HG02852 (cell line): ENCODE measurements around the gene ST6GALNAC2.

ENCODE experiments used
- ATAC-seq: cut with Tn5 transposase; IDR thresholded peaks from one replicate; pipeline ENCODE4 v1.9.1; 2021; ENCODE audit warnings: mild to moderate bottlenecking, moderate library complexity; ENCODE audit not compliant: unreplicated experiment

Gene ST6GALNAC2

DNA sequence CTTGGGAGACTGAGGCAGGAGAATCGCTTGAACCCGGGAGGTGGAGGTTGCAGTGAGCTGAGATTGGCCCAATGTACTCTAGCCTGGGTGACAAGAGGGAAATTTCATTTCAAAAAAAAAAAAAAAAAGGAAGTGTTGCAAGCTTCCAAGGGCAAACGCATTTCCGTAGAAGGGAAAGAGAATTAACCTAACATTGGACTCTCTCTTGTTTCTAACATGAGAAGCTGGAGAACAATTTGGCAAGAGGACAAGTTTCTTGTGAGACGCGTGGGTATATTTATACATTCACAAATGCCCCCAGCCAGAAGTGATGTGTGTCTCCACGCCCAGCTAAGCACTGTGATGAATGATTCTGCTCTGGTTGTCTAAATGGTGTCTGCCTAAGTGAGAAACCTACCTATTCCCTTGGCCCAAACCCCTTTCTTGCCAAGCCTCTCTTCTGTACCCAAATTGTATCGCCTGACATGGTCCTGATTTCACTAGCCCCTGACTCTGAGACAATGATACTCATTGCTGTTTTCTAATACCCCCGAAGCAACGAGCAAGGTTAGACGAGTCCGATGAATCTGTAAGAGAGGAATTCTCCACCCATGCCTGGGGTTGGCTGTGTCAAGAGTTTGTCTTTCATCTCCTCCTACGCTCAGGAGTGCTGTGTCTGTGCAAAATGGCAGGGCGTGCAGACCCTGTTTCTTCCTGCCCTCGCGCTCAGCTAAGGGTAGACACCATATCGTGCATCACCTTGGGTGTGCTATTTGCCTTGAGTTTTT lies 14.2 kb upstream of the ST6GALNAC2 start:
- no peak for ATAC-seq

DNA sequence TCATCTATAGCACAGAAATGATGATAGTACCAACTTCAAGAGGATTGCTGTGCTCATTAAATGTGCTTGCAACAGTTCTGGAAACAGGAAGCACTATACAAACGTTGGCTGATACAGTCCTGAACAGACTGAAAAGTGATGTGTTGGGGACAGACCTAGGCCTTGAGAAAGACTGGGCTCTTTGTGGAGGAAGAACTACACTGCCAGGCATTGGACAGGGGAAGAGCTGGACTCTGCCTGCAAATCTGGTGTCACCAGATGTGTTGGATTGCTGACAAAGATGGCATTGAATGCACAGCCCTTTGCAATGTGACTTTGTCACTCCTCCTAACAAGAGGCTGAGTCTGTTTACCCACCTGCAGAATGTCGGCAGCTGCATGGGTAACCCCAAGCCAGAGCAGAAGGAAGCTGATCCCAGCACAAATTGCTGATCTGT lies 12.4 kb upstream of the ST6GALNAC2 start:
- ATAC-seq: no peak

DNA sequence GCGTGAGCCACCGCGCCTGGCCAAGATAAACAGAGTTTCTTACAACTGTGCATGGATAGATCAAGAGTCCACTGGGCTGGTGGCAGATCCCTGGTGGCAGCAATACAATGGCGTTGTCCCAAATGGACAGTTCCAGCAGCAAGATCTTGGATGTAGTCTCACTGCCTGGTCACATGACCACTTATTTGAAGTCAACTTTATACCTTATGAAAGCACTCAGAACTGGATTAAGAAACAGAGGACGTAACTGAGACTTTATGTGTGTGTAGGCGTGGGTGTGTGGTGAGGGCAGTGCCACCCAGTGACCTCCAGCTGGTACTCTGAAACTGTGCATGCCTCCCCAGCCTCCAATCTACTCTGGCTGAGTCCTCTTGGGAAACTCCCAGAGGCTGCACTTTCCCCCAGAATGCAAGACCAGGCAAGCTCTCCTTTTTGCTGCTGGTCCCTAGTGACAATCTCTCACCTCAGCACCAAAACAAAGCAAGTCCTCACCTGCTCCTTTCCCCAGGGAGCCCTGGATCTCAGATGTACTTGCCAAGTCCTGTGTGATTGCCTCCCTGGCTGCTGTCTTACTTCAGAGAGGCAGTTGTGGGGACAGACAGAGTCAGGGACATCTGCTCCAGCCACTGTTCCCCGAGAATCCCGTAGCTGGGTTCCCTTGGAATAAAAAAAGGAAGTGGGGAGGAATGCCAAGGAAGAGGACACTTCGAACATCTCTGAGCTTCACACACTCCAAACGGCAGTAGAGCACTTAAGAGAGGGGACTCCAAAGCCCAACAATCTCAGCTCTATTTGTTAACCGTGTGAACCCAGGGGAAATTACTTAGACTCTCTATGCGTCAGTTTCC lies 11.7 kb upstream of the ST6GALNAC2 start:
- ATAC-seq: no peak

- ATAC-seq: no peak
Measured at GRCh38 chr17:76594690-76595089, 9.0 kb upstream of the ST6GALNAC2 start.

GRCh38 chr17:76593959-76594358 lies 8.3 kb upstream of the ST6GALNAC2 start:
- no peak for ATAC-seq

- ATAC-seq: no peak
Measured at GRCh38 chr17:76593384-76593826, 7.7 kb upstream of the ST6GALNAC2 start.

DNA sequence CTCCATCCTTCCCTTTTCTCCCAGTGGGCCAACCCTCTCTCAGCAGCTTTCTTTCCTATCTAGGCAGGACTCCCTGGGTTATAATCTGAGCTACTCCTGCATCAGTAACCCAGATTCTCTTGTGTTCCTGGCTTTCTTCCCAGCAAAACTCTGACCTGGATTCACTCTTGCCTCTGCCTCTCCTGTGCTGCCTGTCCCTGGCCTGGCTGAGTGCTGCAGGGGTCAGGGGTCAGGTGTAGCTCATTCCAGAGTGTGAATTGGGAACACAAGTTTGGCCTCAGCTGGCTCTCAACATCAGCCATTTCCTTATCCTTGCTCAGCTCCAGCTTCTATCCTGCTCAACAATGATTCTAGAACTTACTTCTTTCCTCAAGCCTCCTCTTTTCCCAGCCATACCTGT lies 2.5 kb upstream of the ST6GALNAC2 start:
- ATAC-seq: no peak

GRCh38 chr17:76586741-76587487 lies 1.3 kb upstream of the ST6GALNAC2 start:
- no peak for ATAC-seq

GRCh38 chr17:76585033-76585648 lies 519 bp downstream of the ST6GALNAC2 start:
- no peak for ATAC-seq

DNA sequence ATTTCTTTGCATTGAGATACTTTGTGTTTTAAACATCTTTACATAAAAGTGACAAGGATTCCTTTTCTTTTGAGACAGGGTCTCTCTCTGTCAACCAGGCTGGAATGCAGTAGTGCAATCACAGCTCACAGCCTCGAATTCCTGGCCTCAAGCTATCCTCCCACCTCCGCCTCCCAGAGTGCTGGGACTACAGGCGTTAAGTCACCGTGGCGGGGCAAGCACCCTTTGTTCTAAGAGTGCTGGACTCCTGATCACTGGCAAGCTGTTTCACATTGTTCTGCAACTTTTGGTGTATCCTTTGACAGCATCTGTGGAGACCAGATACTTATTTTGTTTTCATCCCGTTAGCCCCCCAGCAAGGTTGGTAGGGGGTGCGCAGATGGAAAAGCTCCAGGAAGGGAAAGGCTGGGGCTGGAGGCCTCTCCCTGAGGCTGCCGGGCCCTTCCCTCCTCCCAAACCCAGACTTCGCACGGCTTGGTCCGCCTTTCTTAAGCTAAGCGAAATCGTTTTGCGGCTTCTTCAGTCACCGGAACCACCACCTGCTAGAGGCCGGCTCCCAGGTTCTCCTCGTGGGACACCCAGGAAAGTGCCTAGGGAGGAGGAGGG lies 1.1 kb downstream of the ST6GALNAC2 start:
- ATAC-seq: no peak

GRCh38 chr17:76582660-76583059 lies 3.0 kb downstream of the ST6GALNAC2 start:
- ATAC-seq: no peak

GRCh38 chr17:76581515-76581914 lies 4.1 kb downstream of the ST6GALNAC2 start:
- ATAC-seq: no peak

GRCh38 chr17:76579281-76579680 lies 6.4 kb downstream of the ST6GALNAC2 start:
- ATAC-seq: no peak

GRCh38 chr17:76578376-76578775 lies 7.3 kb downstream of the ST6GALNAC2 start:
- no peak for ATAC-seq

GRCh38 chr17:76577876-76578275 lies 7.8 kb downstream of the ST6GALNAC2 start:
- no peak for ATAC-seq

DNA sequence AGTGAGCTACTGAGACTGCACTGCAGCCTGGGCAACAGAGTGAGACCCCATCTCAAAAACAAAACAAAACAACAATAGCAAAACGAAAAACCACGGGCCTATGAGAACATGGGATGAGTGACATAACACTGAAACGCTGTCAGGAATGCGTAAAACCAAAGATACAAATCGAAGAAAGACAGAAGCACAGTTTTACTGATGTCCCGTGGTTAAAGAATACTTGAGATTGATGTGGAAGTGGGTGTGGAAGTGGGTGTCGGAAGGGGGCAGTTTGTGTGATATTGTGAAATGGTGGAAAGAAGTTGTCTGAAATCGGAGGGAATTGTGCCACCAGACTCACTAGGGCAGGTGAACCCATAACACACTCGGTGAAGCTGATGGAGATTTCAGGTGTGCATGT lies 9.5 kb downstream of the ST6GALNAC2 start:
- no peak for ATAC-seq

DNA sequence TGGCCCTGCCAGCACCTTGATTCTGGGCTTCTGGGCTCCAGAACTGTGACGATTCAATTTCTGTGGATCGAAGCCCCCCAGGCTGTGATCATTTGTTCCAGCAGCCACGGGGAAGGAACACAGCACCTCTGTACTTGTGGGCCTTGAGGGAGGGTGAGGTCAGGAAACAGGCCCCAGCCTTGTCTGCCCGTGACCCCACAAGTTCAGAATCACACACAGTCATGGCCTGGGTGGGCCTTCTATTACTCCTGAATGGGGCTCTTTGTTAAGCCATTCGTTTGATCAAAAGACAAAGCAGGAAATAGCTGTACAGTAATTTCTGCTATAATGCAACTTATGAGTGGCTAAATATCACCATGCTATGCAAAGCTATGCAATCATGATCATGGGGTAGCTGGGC lies 10.1 kb downstream of the ST6GALNAC2 start:
- ATAC-seq: no peak

DNA sequence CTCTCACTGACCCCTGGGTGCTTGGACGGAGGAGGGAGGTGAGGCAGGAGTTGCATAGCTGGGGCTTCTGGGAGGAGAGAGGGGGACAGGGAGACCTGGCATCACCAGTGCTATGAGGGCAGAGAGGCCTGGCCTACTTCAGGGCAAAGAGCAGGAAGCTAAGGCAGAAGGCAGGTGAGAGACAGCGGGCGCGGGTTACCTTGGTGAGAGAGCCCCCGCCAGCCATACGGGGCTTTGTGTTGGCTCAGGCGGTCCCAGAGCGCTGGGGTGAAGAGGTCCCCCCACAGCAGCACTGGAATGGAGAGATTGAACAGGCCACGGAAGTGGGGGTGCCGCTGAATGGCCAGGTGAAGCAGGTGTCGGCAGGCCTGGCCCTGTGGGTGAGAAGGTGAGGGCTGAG lies 11.5 kb downstream of the ST6GALNAC2 start:
- ATAC-seq: no peak

- ATAC-seq: no peak
Measured at GRCh38 chr17:76573096-76573495, 12.6 kb downstream of the ST6GALNAC2 start.

DNA sequence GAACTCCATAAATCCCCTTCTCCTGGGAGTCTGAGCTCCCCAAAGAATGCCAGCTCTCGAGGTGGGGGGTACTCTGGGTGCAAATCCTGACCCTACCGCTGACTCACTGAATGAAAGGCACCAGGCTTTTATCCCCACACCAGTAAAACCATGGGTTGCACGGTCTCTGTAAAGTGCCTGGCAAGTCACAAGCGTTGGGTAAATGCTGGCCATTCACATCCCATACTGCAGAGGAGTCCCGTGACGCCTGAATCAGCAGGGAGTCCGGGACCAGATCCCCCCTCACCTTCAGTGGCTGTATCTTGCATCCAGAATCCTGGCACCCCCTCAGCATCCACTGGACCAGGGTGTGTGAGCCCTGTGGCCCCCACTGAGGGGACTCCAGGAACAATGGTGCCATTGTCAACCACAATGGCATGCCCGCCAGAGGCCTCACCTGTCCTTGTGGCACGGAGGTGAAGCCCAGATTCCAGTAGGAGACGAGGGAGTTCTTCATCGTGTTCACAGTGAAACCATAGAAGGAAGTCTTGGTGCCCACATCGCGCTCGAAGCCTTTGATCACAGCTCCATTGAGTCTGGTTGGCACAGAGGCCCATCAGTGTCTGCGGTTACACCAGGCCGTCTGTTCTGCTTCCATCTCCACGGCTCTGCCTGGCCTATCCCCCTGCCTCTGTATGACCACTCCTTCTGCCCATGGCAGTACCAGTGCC lies 13.3 kb downstream of the ST6GALNAC2 start:
- no peak for ATAC-seq
